GM19455 (cell line): ENCODE data around the gene PPP1CC.

Source experiments
- ATAC-seq: cut with Tn5 transposase; IDR thresholded peaks from one replicate; pipeline ENCODE4 v1.9.1; 2021; ENCODE audit not compliant: unreplicated experiment

PPP1CC gene

GRCh38 chr12:110689281-110690126 is 53.2 kb downstream of the PPP1CC start:
- peak; percentile 56 for ATAC-seq

- ATAC-seq, result peak; percentile 43
Measured at GRCh38 chr12:110688446-110689280, 54.0 kb downstream of the PPP1CC start, which contains the start of gene HVCN1. Gene HVCN1, minus strand, starts transcription at chr12:110689115. Its CDS starts 5,870 bp downstream, at chr12:110683245.

- ATAC-seq, result no peak
Measured at GRCh38 chr12:110687396-110688169, 55.1 kb downstream of the PPP1CC start.

- ATAC-seq, result no peak
Measured at GRCh38 chr12:110686294-110686903, 56.3 kb downstream of the PPP1CC start.

- no peak for ATAC-seq
Measured at GRCh38 chr12:110684312-110684836, 58.3 kb downstream of the PPP1CC start.

- ATAC-seq, result no peak
Measured at GRCh38 chr12:110683888-110684287, 58.8 kb downstream of the PPP1CC start.

GRCh38 chr12:110680032-110680431 is 62.7 kb downstream of the PPP1CC start:
- ATAC-seq, result no peak

GRCh38 chr12:110679201-110679600 is 63.5 kb downstream of the PPP1CC start:
- ATAC-seq, result no peak

- ATAC-seq, result no peak
Measured at GRCh38 chr12:110677982-110678381, 64.7 kb downstream of the PPP1CC start.

GRCh38 chr12:110677206-110677911 is 65.3 kb downstream of the PPP1CC start:
- ATAC-seq, result peak; percentile 71

- ATAC-seq, result no peak
Measured at GRCh38 chr12:110676171-110676570, 66.5 kb downstream of the PPP1CC start.

- peak; percentile 57 for ATAC-seq
Measured at GRCh38 chr12:110670161-110670701, 72.5 kb downstream of the PPP1CC start.
